H1 (cell line): ENCODE measurements around the gene EED. TPM values are rescaled to one million over a fixed set of nuclear protein-coding genes. Genes with fewer than 3 reads are reported as not detected.
A peak's percentile ranks its signal among the peaks of the same experiment; 100 is the strongest.

ENCODE experiments used
- CTCF ChIA-PET: fragments of 300-600 bp; sonication (Branson Sonifier 250); formaldehyde crosslinking; loops from one replicate; lab custom pipeline; 2021; ENCODE audit not compliant: partially characterized antibody; lab: Charles Lee
- POLR2A ChIA-PET: fragments of 300-600 bp; sonication (Branson Sonifier 250); formaldehyde crosslinking; loops from one replicate; lab custom pipeline; 2021; ENCODE audit warnings: inconsistent platforms; ENCODE audit not compliant: partially characterized antibody; lab: Charles Lee
- DNase-seq, 2 experiments: peaks; one replicate each; pipeline versions ENCODE4 v3.0.0 to v3.0.0-alpha.2; 2010 to 2022; ENCODE audit warnings: low spot score in 2 of 2, low read depth in 1 of 2, mixed read lengths in 1 of 2
- FAIRE-seq: peaks from 2 replicates; lab custom pipeline; 2011; peaks lifted over from hg19 to GRCh38; lab: Jason Lieb, UNC
- H2AFZ ChIP-seq: 2 replicates; pipeline ENCODE4 v1.8.1; 2012; ENCODE audit warnings: low read length, inconsistent platforms
- H2AK5ac ChIP-seq: 2 replicates; pipeline ENCODE4 v1.6.1; 2013; ENCODE audit warnings: low read depth, low read length
- H2BK120ac ChIP-seq: replicated peaks from 2 replicates; pipeline ENCODE3; 2013; ENCODE audit warnings: low read depth, low read length, inconsistent platforms
- H2BK12ac ChIP-seq: 2 replicates; pipeline ENCODE4 v1.6.1; 2013; ENCODE audit warnings: low read depth, low read length
- H2BK15ac ChIP-seq: 2 replicates; pipeline ENCODE4 v1.6.1; 2013; ENCODE audit warnings: low read length
- H2BK20ac ChIP-seq: 2 replicates; pipeline ENCODE4 v1.6.1; 2013; ENCODE audit warnings: low read length
- H2BK5ac ChIP-seq: 2 replicates; pipeline ENCODE4 v1.6.1; 2013; ENCODE audit warnings: low read depth, low read length
- H3K14ac ChIP-seq: 2 replicates; pipeline ENCODE4 v1.6.1; 2013; ENCODE audit warnings: inconsistent platforms; ENCODE audit not compliant: insufficient read length
- H3K18ac ChIP-seq: 2 replicates; pipeline ENCODE4 v1.6.1; 2013; ENCODE audit warnings: low read length; ENCODE audit errors: extremely low read depth
- H3K23ac ChIP-seq: 2 replicates; pipeline ENCODE4 v1.6.1; 2013; ENCODE audit warnings: inconsistent platforms; ENCODE audit not compliant: insufficient read length
- H3K23me2 ChIP-seq: 2 replicates; pipeline ENCODE4 v1.6.1; 2013; ENCODE audit warnings: low read depth, low read length
- H3K27ac ChIP-seq: 2 replicates; pipeline ENCODE4 v1.6.1; 2011; ENCODE audit warnings: low read depth, low read length, inconsistent platforms
- H3K27me3 ChIP-seq, 4 experiments: replicated peaks in 1 of 4; 1 replicate in 1 of 4; 2 replicates in 3 of 4; pipeline versions ENCODE4 v1.6.1 to v1.8.1; 2011 to 2013; ENCODE audit warnings: low read length in 3 of 4, mild to moderate bottlenecking in 3 of 4, inconsistent platforms in 2 of 4, mixed read lengths in 2 of 4, moderate library complexity in 1 of 4; ENCODE audit not compliant: control insufficient read depth in 3 of 4, insufficient read depth in 3 of 4; ENCODE audit errors: extremely low read depth in 1 of 4
- H3K36me3 ChIP-seq, 4 experiments: 2 replicates each; pipeline versions ENCODE4 v1.6.1 to v1.8.1; 2011 to 2013; ENCODE audit warnings: mild to moderate bottlenecking in 4 of 4, low read length in 3 of 4, moderate library complexity in 2 of 4, control low read depth in 1 of 4, inconsistent platforms in 1 of 4; ENCODE audit not compliant: insufficient read depth in 4 of 4, control insufficient read depth in 2 of 4
- H3K4ac ChIP-seq: replicated peaks from 2 replicates; pipeline ENCODE3; 2013; ENCODE audit warnings: low read length, low read depth, mixed read lengths, inconsistent platforms; ENCODE audit not compliant: insufficient read length
- H3K4me1 ChIP-seq, 4 experiments: replicated peaks in 1 of 4; 1 replicate in 1 of 4; 2 replicates in 3 of 4; pipeline versions ENCODE4 v1.6.1 to v1.8.1; 2011 to 2013; ENCODE audit warnings: low read length in 3 of 4, inconsistent platforms in 2 of 4, mixed read lengths in 1 of 4; ENCODE audit not compliant: insufficient read depth in 4 of 4, control insufficient read depth in 3 of 4
- H3K4me2 ChIP-seq, 2 experiments: 2 replicates each; pipeline versions ENCODE4 v1.6.1 to v1.8.1; 2011 to 2013; ENCODE audit warnings: low read depth in 2 of 2, low read length in 2 of 2, control low read depth in 1 of 2, inconsistent platforms in 1 of 2, mild to moderate bottlenecking in 1 of 2; ENCODE audit not compliant: insufficient read depth in 1 of 2
- H3K4me3 ChIP-seq, 4 experiments: fragments of 200-600, 300-600 bp in 1 of 4; sonication (generic), shearing (Covaris generic), sonication (Bioruptor Twin) in 1 of 4; 2 replicates each; pipeline versions ENCODE4 v1.5.1 to v1.8.1; 2011 to 2016; ENCODE audit warnings: low read length in 4 of 4, low read depth in 3 of 4, control low read depth in 2 of 4, inconsistent platforms in 2 of 4, mild to moderate bottlenecking in 2 of 4, mixed read lengths in 1 of 4, moderate library complexity in 1 of 4; ENCODE audit not compliant: insufficient read depth in 2 of 4; ENCODE audit errors: extremely low read depth in 1 of 4
- H3K56ac ChIP-seq: replicated peaks from 2 replicates; pipeline ENCODE3; 2013; ENCODE audit warnings: low read depth, mild to moderate bottlenecking, mixed read lengths, low read length, inconsistent platforms; ENCODE audit not compliant: insufficient read length
- H3K79me1 ChIP-seq: 2 replicates; pipeline ENCODE4 v1.6.1; 2013; ENCODE audit warnings: low read depth, low read length, control low read depth
- H3K79me2 ChIP-seq, 2 experiments: 2 replicates each; pipeline versions ENCODE4 v1.6.1 to v1.8.1; 2012 to 2013; ENCODE audit warnings: low read length in 2 of 2, mild to moderate bottlenecking in 2 of 2, inconsistent platforms in 1 of 2; ENCODE audit not compliant: insufficient read depth in 2 of 2, control insufficient read depth in 1 of 2
- H3K9ac ChIP-seq, 4 experiments: replicated peaks in 1 of 4; 1 replicate in 1 of 4; 2 replicates in 3 of 4; pipeline versions ENCODE4 v1.6.1 to v1.8.1; 2011 to 2013; ENCODE audit warnings: low read depth in 3 of 4, low read length in 3 of 4, control low read depth in 2 of 4, mild to moderate bottlenecking in 2 of 4, moderate library complexity in 2 of 4, inconsistent platforms in 1 of 4; ENCODE audit errors: extremely low read depth in 1 of 4
- H3K9me3 ChIP-seq, 2 experiments: 2 replicates each; pipeline versions ENCODE4 v1.6.1 to v1.8.1; 2012 to 2013; ENCODE audit warnings: mild to moderate bottlenecking in 2 of 2, moderate library complexity in 2 of 2, control low read depth in 1 of 2, inconsistent platforms in 1 of 2, low read depth in 1 of 2, low read length in 1 of 2, mixed read lengths in 1 of 2; ENCODE audit not compliant: insufficient read depth in 2 of 2
- H4K20me1 ChIP-seq, 2 experiments: replicated peaks in 1 of 2; 2 replicates each; pipeline versions ENCODE3 to v1.8.1; 2011 to 2013; ENCODE audit warnings: inconsistent platforms in 2 of 2, low read length in 2 of 2, mild to moderate bottlenecking in 1 of 2; ENCODE audit not compliant: insufficient read depth in 2 of 2, control insufficient read depth in 1 of 2
- H4K5ac ChIP-seq: 2 replicates; pipeline ENCODE4 v1.6.1; 2013; ENCODE audit warnings: low read length, low read depth, mixed read lengths, inconsistent platforms; ENCODE audit not compliant: insufficient read length
- H4K8ac ChIP-seq: 2 replicates; pipeline ENCODE4 v1.8.0; 2013; ENCODE audit warnings: mild to moderate bottlenecking, moderate library complexity, low read length, inconsistent platforms; ENCODE audit not compliant: insufficient read depth; ENCODE audit errors: extremely low read depth
- H4K91ac ChIP-seq: replicated peaks from 2 replicates; pipeline ENCODE3; 2013; ENCODE audit warnings: low read length, mixed read lengths, inconsistent platforms; ENCODE audit not compliant: insufficient read length
- CEBPB ChIP-seq: IDR thresholded peaks from 2 replicates; pipeline ENCODE4 v1.6.1; 2012; ENCODE audit warnings: low read depth, low read length
- CREB1 ChIP-seq: IDR thresholded peaks from 2 replicates; pipeline ENCODE4 v1.6.1; 2012; ENCODE audit warnings: inconsistent platforms
- JUND ChIP-seq: IDR thresholded peaks from 2 replicates; pipeline ENCODE4 v1.6.1; 2011; ENCODE audit warnings: mild to moderate bottlenecking, improper control_type of control experiment, low read length
- KDM4A ChIP-seq: IDR thresholded peaks from one replicate; pipeline ENCODE4 v1.7.1; 2012; ENCODE audit warnings: low read depth, mild to moderate bottlenecking, moderate library complexity, low read length, inconsistent platforms; ENCODE audit not compliant: severe bottlenecking
- NRF1 ChIP-seq: IDR thresholded peaks from 2 replicates; pipeline ENCODE4 v1.6.1; 2011; ENCODE audit warnings: mild to moderate bottlenecking, low read depth, low read length, improper control_type of control experiment
- RAD21 ChIP-seq, 2 experiments: IDR thresholded peaks in 1 of 2; conservative IDR thresholded peaks in 1 of 2; 2 replicates each; pipeline ENCODE4 v1.6.1; 2011; ENCODE audit warnings: low read depth in 2 of 2, low read length in 2 of 2, improper control_type of control experiment in 1 of 2, inconsistent platforms in 1 of 2, mild to moderate bottlenecking in 1 of 2, moderate library complexity in 1 of 2
- SAP30 ChIP-seq: fragments of 300-600 bp; sonication (generic); IDR thresholded peaks from 2 replicates; pipeline ENCODE4 v1.7.1; 2012; ENCODE audit warnings: low read length, moderate library complexity, mild to moderate bottlenecking, inconsistent platforms; ENCODE audit not compliant: insufficient read depth, insufficient replicate concordance
- SIX5 ChIP-seq: IDR thresholded peaks from 2 replicates; pipeline ENCODE4 v1.6.1; 2011; ENCODE audit warnings: mild to moderate bottlenecking, low read depth, low read length
- SP1 ChIP-seq: IDR thresholded peaks from 2 replicates; pipeline ENCODE4 v1.6.1; 2011; ENCODE audit warnings: low read depth, low read length
- ZNF274 ChIP-seq: IDR thresholded peaks from 2 replicates; pipeline ENCODE4 v1.7.0; 2012; ENCODE audit warnings: low read length, borderline replicate concordance; ENCODE audit errors: extremely low read depth
- WGBS, 2 experiments: shearing (Covaris generic) in 1 of 2; methylation state at CpG; one replicate each; pipeline versions ENCODE4 v1.1.6 to v1.1.7; 2013 to 2015; ENCODE audit warnings: low lambda C conversion rate in 2 of 2, mixed read lengths in 2 of 2, inconsistent platforms in 1 of 2, low coverage in 1 of 2, missing lambda C conversion rate in 1 of 2; ENCODE audit not compliant: insufficient replicate concordance in 2 of 2, insufficient coverage in 1 of 2, insufficient read length in 1 of 2; ENCODE audit errors: extremely low coverage in 1 of 2, missing lambda C conversion rate in 1 of 2; 5-methylcytosine and 5-hydroxymethylcytosine counted together
- polyA plus RNA-seq, 7 experiments: library from polyadenylated mRNA; depleted of rRNA in 3 of 7; stranded (reverse) in 5 of 7; unstranded in 2 of 7; fragments of >200 nt in 5 of 7; fragments of 200-250 nt in 2 of 7; gene quantifications; 1 replicate in 5 of 7; 2 replicates in 1 of 7; 4 replicates in 1 of 7; pipeline versions ENCODE4 v1.2.1 to v1.2.3, GENCODE V29; 2011 to 2013; ENCODE audit warnings: missing spikeins in 2 of 7, mixed read lengths in 2 of 7
- total RNA-seq: library from RNA; stranded (reverse); fragmentation: NEBNext Ultra II Directional; extraction: Animal tissue kit (Norgen Biotek cat#: 25700); gene quantifications from 2 replicates; pipeline ENCODE4 v1.2.1, GENCODE V29; 2021

EED gene
- total and polyA plus RNA-seq, 2 of the 8 experiments (the other 6 are each of a cell fraction or from before 2014, with no cell fraction given), result 12.6 to 26.9 TPM

GRCh38 chr11:86230179-86230804, 14.3 kb upstream of the EED start:
- DNase-seq, result no peak
- ChIA-PET POLR2A (interaction anchor here (0.6 to 3.4 kb wide), 5 partner anchors 10 to 161 kb away, joined by 3 to 15 read pairs (median 7); partner anchors contain the start of genes EED and PICALM), CTCF (interaction anchor here (0.7 to 3.0 kb wide), 19 partner anchors 7 to 372 kb away, joined by 3 to 18 read pairs (median 4); partner anchors contain the start of gene EED)
- Histone ChIP-seq H3K14ac (no peak overlapping the region), H3K4me2 (no peak overlapping the region), H3K4ac (no peak overlapping the region), H3K23ac (no peak overlapping the region), H4K5ac (no peak overlapping the region), H4K20me1 (no peaks in the 10 kb centered on the region), H4K8ac (no peak overlapping the region), H2BK120ac (no peak overlapping the region), H3K23me2 (no peaks in the 10 kb centered on the region), H3K9me3 (0 out of 4 replicates have a peak, but pooled peaks cover 0 to 2% of the 10 kb centered on the region in 2 experiments), H4K91ac (no peak overlapping the region), H3K79me1 (no peaks in the 10 kb centered on the region), H3K36me3 (no peaks in the 10 kb centered on the region), H3K18ac (no peak overlapping the region), H2AFZ (peak overlapping the region; percentile 82; the same call in 1 of the 2 replicates), H3K9ac (no peak overlapping the region), H2BK20ac (no peak overlapping the region), H3K4me3 (no peak overlapping the region), H3K56ac (no peak overlapping the region), H3K79me2 (no peaks in the 10 kb centered on the region), H2BK12ac (no peak overlapping the region), H3K27ac (no peak overlapping the region), H3K4me1 (peaks cover 0 to 7% (median 0%) of the 10 kb centered on the region in 4 experiments; a peak in 1 of 7 replicates), H2BK15ac (no peak overlapping the region), H2AK5ac (no peak overlapping the region), H3K27me3 (no peaks in the 10 kb centered on the region), H2BK5ac (no peak overlapping the region)
- 84% methylated on average over 1 of the region's 1 CpG; no CpG with 5 or more reads in 1 of the 2 experiments for WGBS, 2 experiments
- FAIRE-seq, result no peak
- TF ChIP-seq SIX5 (no peak), CEBPB (no peak), ZNF274 (no peak), RAD21 (IDR thresholded peaks at IDR 0.05 in 1 of 2, conservative IDR thresholded peaks at IDR 0.05 in 1 of 2; ENCODE audit: low read depth in 2 of 2, low read length in 2 of 2) (peak; percentile 28 to 32; a peak in 2 of 4 replicates), NRF1 (no peak), CREB1 (no peak), KDM4A (no peak), SP1 (no peak), JUND (no peak), SAP30 (no peak)
